Mesenchymal stem cell (in vitro differentiated cells and primary cell): ENCODE data around the gene IQCF2.

Experiments used
- DNase-seq: peaks from one replicate; pipeline ENCODE4 v3.0.0-alpha.2; 2013
- H2AFZ ChIP-seq: one replicate; pipeline ENCODE4 v1.6.1; 2013; ENCODE audit warnings: low read depth, mild to moderate bottlenecking, control low read depth, inconsistent platforms, low read length, moderate library complexity
- H2AK5ac ChIP-seq: 2 replicates; pipeline ENCODE4 v1.6.1; 2013; ENCODE audit warnings: low read length, moderate library complexity, mild to moderate bottlenecking, inconsistent platforms; ENCODE audit not compliant: severe bottlenecking
- H2BK120ac ChIP-seq: one replicate; pipeline ENCODE4 v1.6.1; 2013; ENCODE audit warnings: low read depth, mild to moderate bottlenecking, inconsistent platforms, low read length, moderate library complexity
- H2BK12ac ChIP-seq, 2 experiments: one replicate each; pipeline ENCODE4 v1.6.1; 2013; ENCODE audit warnings: inconsistent platforms in 2 of 2, low read length in 2 of 2, mild to moderate bottlenecking in 2 of 2, moderate library complexity in 2 of 2, control low read depth in 1 of 2
- H2BK15ac ChIP-seq: one replicate; pipeline ENCODE4 v1.6.1; 2013; ENCODE audit warnings: mild to moderate bottlenecking, low read depth, inconsistent platforms; ENCODE audit not compliant: poor library complexity, severe bottlenecking
- H2BK5ac ChIP-seq: 2 replicates; pipeline ENCODE4 v1.6.1; 2013; ENCODE audit warnings: low read depth, mild to moderate bottlenecking, low read length, control low read depth, inconsistent platforms; ENCODE audit not compliant: poor library complexity, severe bottlenecking
- H3K14ac ChIP-seq, 2 experiments: one replicate each; pipeline ENCODE4 v1.6.1; 2013; ENCODE audit warnings: inconsistent platforms in 2 of 2, low read length in 2 of 2, control low read depth in 1 of 2, mild to moderate bottlenecking in 1 of 2, moderate library complexity in 1 of 2
- H3K18ac ChIP-seq, 2 experiments: one replicate each; pipeline ENCODE4 v1.6.1; 2013; ENCODE audit warnings: inconsistent platforms in 2 of 2, low read length in 2 of 2, control low read depth in 1 of 2, low read depth in 1 of 2, mild to moderate bottlenecking in 1 of 2
- H3K23ac ChIP-seq, 2 experiments: one replicate each; pipeline ENCODE4 v1.6.1; 2013; ENCODE audit warnings: inconsistent platforms in 2 of 2, low read length in 2 of 2, mild to moderate bottlenecking in 2 of 2, moderate library complexity in 2 of 2, control low read depth in 1 of 2
- H3K27ac ChIP-seq: 2 replicates; pipeline ENCODE4 v1.5.1; 2013; ENCODE audit warnings: mild to moderate bottlenecking, moderate library complexity, low read length, control low read depth, inconsistent platforms; ENCODE audit not compliant: poor library complexity, severe bottlenecking
- H3K27me3 ChIP-seq, 2 experiments: 2 replicates each; pipeline versions ENCODE4 v1.6.1 to v1.7.0; 2013; ENCODE audit warnings: low read length in 2 of 2, mild to moderate bottlenecking in 2 of 2, moderate library complexity in 2 of 2, control low read depth in 1 of 2, inconsistent platforms in 1 of 2; ENCODE audit not compliant: control insufficient read depth in 1 of 2, insufficient read depth in 1 of 2
- H3K36me3 ChIP-seq, 2 experiments: 2 replicates each; pipeline versions ENCODE4 v1.6.1 to v1.7.0; 2013; ENCODE audit warnings: low read length in 2 of 2, control low read depth in 1 of 2, inconsistent platforms in 1 of 2, low read depth in 1 of 2, mild to moderate bottlenecking in 1 of 2; ENCODE audit not compliant: insufficient read depth in 2 of 2, control insufficient read depth in 1 of 2
- H3K4ac ChIP-seq, 2 experiments: one replicate each; pipeline ENCODE4 v1.6.1; 2013; ENCODE audit warnings: inconsistent platforms in 2 of 2, low read length in 2 of 2, mild to moderate bottlenecking in 2 of 2, moderate library complexity in 2 of 2, control low read depth in 1 of 2, low read depth in 1 of 2
- H3K4me1 ChIP-seq: 2 replicates; pipeline ENCODE4 v1.6.1; 2013; ENCODE audit warnings: low read depth, low read length, control low read depth; ENCODE audit not compliant: control insufficient read depth, insufficient read depth
- H3K4me2 ChIP-seq: 2 replicates; pipeline ENCODE4 v1.6.1; 2013; ENCODE audit warnings: low read length, mild to moderate bottlenecking, inconsistent platforms; ENCODE audit not compliant: poor library complexity, severe bottlenecking
- H3K4me3 ChIP-seq, 2 experiments: 2 replicates each; pipeline versions ENCODE4 v1.5.1 to v1.7.0; 2013; ENCODE audit warnings: low read length in 2 of 2, mild to moderate bottlenecking in 2 of 2, control low read depth in 1 of 2, low read depth in 1 of 2; ENCODE audit not compliant: insufficient read depth in 1 of 2
- H3K79me1 ChIP-seq: replicated peaks from 2 replicates; pipeline ENCODE4 v1.6.1; 2013; ENCODE audit warnings: mild to moderate bottlenecking, control low read depth, low read length, inconsistent platforms; ENCODE audit not compliant: poor library complexity, severe bottlenecking
- H3K9ac ChIP-seq: 2 replicates; pipeline ENCODE4 v1.7.0; 2013; ENCODE audit warnings: mild to moderate bottlenecking, low read length, moderate library complexity
- H3K9me3 ChIP-seq: 2 replicates; pipeline ENCODE4 v1.7.0; 2013; ENCODE audit warnings: mild to moderate bottlenecking, low read length; ENCODE audit not compliant: control insufficient read depth
- H4K8ac ChIP-seq: one replicate; pipeline ENCODE4 v1.6.1; 2013; ENCODE audit warnings: inconsistent platforms, mild to moderate bottlenecking, low read length, moderate library complexity
- H4K91ac ChIP-seq: one replicate; pipeline ENCODE4 v1.6.1; 2013; ENCODE audit warnings: mild to moderate bottlenecking, low read length, inconsistent platforms
- WGBS: methylation state at CpG from one replicate; pipeline ENCODE4 v1.1.7; 2013; ENCODE audit warnings: mixed read lengths; 5-methylcytosine and 5-hydroxymethylcytosine counted together

IQCF2 gene

GRCh38 chr3:51874889-51875288 lies 13.5 kb downstream of the IQCF2 start:
- WGBS, result 63% methylated on average over 2 of the region's 4 CpGs
- no peak overlapping the region for H2BK120ac ChIP-seq

GRCh38 chr3:51875501-51875900 lies 14.1 kb downstream of the IQCF2 start, which contains the start of gene IQCF5:
Gene IQCF5 (minus strand): TSS chr3:51875601. CDS start chr3:51875531, 70 bp downstream.
- H2BK120ac ChIP-seq, result no peak within 1 kb of the TSS
- H3K27ac ChIP-seq, result no peak within 1 kb of the TSS
- no peak within 1 kb of the TSS for H4K8ac ChIP-seq
- no peak within 1 kb of the TSS for H2BK5ac ChIP-seq
- H3K9me3 ChIP-seq, result no peaks in the 10 kb centered on the region
- WGBS, result 78% methylated on average over 4 of the region's 4 CpGs
- no peaks in the 10 kb centered on the region for H3K36me3 ChIP-seq
- DNase-seq, result no peak
- no peak within 1 kb of the TSS for H2BK12ac ChIP-seq
- H3K18ac ChIP-seq, result no peak within 1 kb of the TSS
- peaks cover 16 to 45% of the 10 kb centered on the region in 2 experiments for H3K27me3 ChIP-seq
- H3K9ac ChIP-seq, result no peak within 1 kb of the TSS
- no peak within 1 kb of the TSS for H3K14ac ChIP-seq
- no peak within 1 kb of the TSS for H4K91ac ChIP-seq
- H2BK15ac ChIP-seq, result no peak within 1 kb of the TSS
- no peak within 1 kb of the TSS for H2AFZ ChIP-seq
- no peak within 1 kb of the TSS for H3K23ac ChIP-seq
- H3K4me3 ChIP-seq, result no peak within 1 kb of the TSS
- H2AK5ac ChIP-seq, result no peak within 1 kb of the TSS
- H3K4ac ChIP-seq, result no peak within 1 kb of the TSS
- H3K4me2 ChIP-seq, result no peak within 1 kb of the TSS
- H3K4me1 ChIP-seq, result no peaks in the 10 kb centered on the region
- no peaks in the 10 kb centered on the region for H3K79me1 ChIP-seq

More at GRCh38 chr3:51874889-51875288, 13.5 kb downstream of the IQCF2 start:
- no peaks in the 10 kb centered on the region for H3K36me3 ChIP-seq
- no peak overlapping the region for H3K14ac ChIP-seq
- DNase-seq, result no peak
- H3K4ac ChIP-seq, result no peak overlapping the region
- no peaks in the 10 kb centered on the region for H3K4me1 ChIP-seq
- H4K91ac ChIP-seq, result no peak overlapping the region
- no peak overlapping the region for H2BK12ac ChIP-seq
- no peak overlapping the region for H3K9ac ChIP-seq
- no peak overlapping the region for H2BK15ac ChIP-seq
- no peak overlapping the region for H2AK5ac ChIP-seq
- H2BK5ac ChIP-seq, result no peak overlapping the region
- H4K8ac ChIP-seq, result no peak overlapping the region
- H3K9me3 ChIP-seq, result no peaks in the 10 kb centered on the region
- H3K18ac ChIP-seq, result no peak overlapping the region
- H3K27ac ChIP-seq, result no peak overlapping the region
- no peak overlapping the region for H3K23ac ChIP-seq
- H3K79me1 ChIP-seq, result no peaks in the 10 kb centered on the region
- peaks cover 16 to 45% of the 10 kb centered on the region in 2 experiments for H3K27me3 ChIP-seq
- no peak overlapping the region for H3K4me3 ChIP-seq
- H2AFZ ChIP-seq, result no peak overlapping the region
- no peak overlapping the region for H3K4me2 ChIP-seq

DNA sequence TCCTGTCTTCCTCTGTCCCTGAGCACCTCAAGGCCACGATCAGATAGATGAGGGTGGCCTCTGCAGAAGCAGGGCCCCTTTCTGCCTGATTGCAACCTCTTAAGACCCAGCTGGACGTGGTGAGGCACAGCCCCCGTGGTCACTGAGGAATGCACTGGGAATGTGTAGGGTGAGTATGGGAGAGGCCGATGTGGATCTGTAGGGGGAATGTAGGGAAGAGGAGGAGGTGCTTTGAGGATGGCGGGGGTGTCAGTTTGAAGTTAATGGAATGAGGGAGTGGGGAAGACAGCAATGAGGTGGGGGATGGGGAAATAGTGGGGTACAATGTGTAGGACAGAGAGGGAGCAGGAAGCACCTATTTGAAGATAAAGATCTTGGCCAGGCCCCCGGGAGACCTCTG lies 14.8 kb downstream of the IQCF2 start:
- no peak overlapping the region for H3K4me2 ChIP-seq
- no peak overlapping the region for H3K4ac ChIP-seq
- H3K36me3 ChIP-seq, result no peaks in the 10 kb centered on the region
- no peak overlapping the region for H3K14ac ChIP-seq
- H3K18ac ChIP-seq, result no peak overlapping the region
- H3K9me3 ChIP-seq, result no peaks in the 10 kb centered on the region
- no peak for DNase-seq
- H3K27ac ChIP-seq, result no peak overlapping the region
- H2BK120ac ChIP-seq, result no peak overlapping the region
- H2BK12ac ChIP-seq, result no peak overlapping the region
- no peak overlapping the region for H3K23ac ChIP-seq
- H3K9ac ChIP-seq, result no peak overlapping the region
- peaks cover 16 to 45% of the 10 kb centered on the region in 2 experiments for H3K27me3 ChIP-seq
- no peaks in the 10 kb centered on the region for H3K79me1 ChIP-seq
- no peaks in the 10 kb centered on the region for H3K4me1 ChIP-seq
- 66% methylated on average over 6 of the region's 6 CpGs for WGBS
- no peak overlapping the region for H2AFZ ChIP-seq
- no peak overlapping the region for H4K91ac ChIP-seq
- H2BK15ac ChIP-seq, result no peak overlapping the region
- no peak overlapping the region for H2BK5ac ChIP-seq
- no peak overlapping the region for H4K8ac ChIP-seq
- no peak overlapping the region for H3K4me3 ChIP-seq
- no peak overlapping the region for H2AK5ac ChIP-seq

- H3K4me3 ChIP-seq, result no peak overlapping the region
- H3K14ac ChIP-seq, result no peak overlapping the region
- no peak overlapping the region for H3K23ac ChIP-seq
- no peak overlapping the region for H4K91ac ChIP-seq
- no peak overlapping the region for H2BK15ac ChIP-seq
- H3K36me3 ChIP-seq, result no peaks in the 10 kb centered on the region
- no peak overlapping the region for H2AK5ac ChIP-seq
- no peak for DNase-seq
- no peak overlapping the region for H2BK120ac ChIP-seq
- H3K4me1 ChIP-seq, result no peaks in the 10 kb centered on the region
- H3K18ac ChIP-seq, result no peak overlapping the region
- H2BK5ac ChIP-seq, result no peak overlapping the region
- H2BK12ac ChIP-seq, result no peak overlapping the region
- H3K4me2 ChIP-seq, result no peak overlapping the region
- no peak overlapping the region for H2AFZ ChIP-seq
- H3K79me1 ChIP-seq, result no peaks in the 10 kb centered on the region
- WGBS, result no CpG with 5 or more reads among the region's 2 CpGs
- H3K4ac ChIP-seq, result no peak overlapping the region
- H3K9ac ChIP-seq, result no peak overlapping the region
- H4K8ac ChIP-seq, result no peak overlapping the region
- no peaks in the 10 kb centered on the region for H3K9me3 ChIP-seq
- H3K27me3 ChIP-seq, result peaks cover 11 to 29% of the 10 kb centered on the region in 2 experiments
- no peak overlapping the region for H3K27ac ChIP-seq
Observed at GRCh38 chr3:51879937-51880336, 18.5 kb downstream of the IQCF2 start.
